ENCODE measurements around the gene CLEC4M.

DNA sequence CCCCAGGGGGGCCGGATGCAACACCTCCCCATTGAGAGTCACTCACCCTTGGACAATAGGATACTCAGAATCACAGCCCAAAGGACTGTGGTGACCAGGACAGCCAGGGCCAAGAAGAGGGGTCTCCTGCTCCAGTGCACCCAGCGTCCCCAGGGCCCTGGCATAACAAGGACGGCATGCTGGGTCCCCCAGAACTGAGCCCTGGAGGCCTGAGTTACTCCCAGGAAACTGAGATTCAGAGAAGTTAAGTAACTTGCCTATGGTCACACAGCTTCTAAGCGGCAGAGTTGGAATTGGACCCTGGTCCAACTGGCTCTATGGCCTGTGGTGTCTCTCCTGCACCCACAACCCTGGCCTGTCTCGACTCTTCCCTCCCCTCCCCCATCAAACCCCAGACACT is 31.4 kb upstream of the CLEC4M start:
- no peak for TF ChIP-seq CTCF (IDR thresholded peaks at IDR 0.05)
- TF ChIP-seq POLR2AphosphoS5 (IDR thresholded peaks at IDR 0.05; ENCODE audit: insufficient read depth in 1 of 2, low read depth in 1 of 2) = no peak

Data from vagina (tissue), 2 donors.